IMR-90 (cell line): Measurements from ENCODE around the gene ZC3H8. TPM values are rescaled to one million over a fixed set of nuclear protein-coding genes. Genes with fewer than 3 reads are reported as not detected.

Experiments
- ATAC-seq: fragments of 200-7000 bp; cut with Tn5 transposase; 2 replicates; pipeline ENCODE4 v1.9.1; 2020; ENCODE audit warnings: low read depth, mild to moderate bottlenecking, moderate library complexity
- BruUV-seq: library from RNA; stranded (reverse); fragments of 400-500 nt; replicated peaks from 2 replicates; lab custom pipeline; 2021; lab: Mats Ljungman, UMichigan
- CTCF ChIA-PET: fragments of 300-600 bp; formaldehyde crosslinking; extraction: SDS; loops from one replicate; lab custom pipeline; 2021; ENCODE audit warnings: antibody characterized with exemption; lab: Yijun Ruan, JAX
- POLR2A ChIA-PET: fragments of 300-600 bp; sonication (Branson Sonifier 250); formaldehyde crosslinking; loops from one replicate; lab custom pipeline; 2022; ENCODE audit warnings: antibody characterized with exemption; ENCODE audit not compliant: unreplicated experiment; lab: Charles Lee
- DNase-seq: peaks from one replicate; pipeline ENCODE4 v3.0.0; 2013
- H2AFZ ChIP-seq: replicated peaks from 2 replicates; pipeline ENCODE3; 2013; ENCODE audit warnings: low read length, mild to moderate bottlenecking; ENCODE audit not compliant: poor library complexity
- H2AK5ac ChIP-seq: 2 replicates; pipeline ENCODE4 v1.6.1; 2013; ENCODE audit warnings: low read depth, low read length, inconsistent platforms
- H2AK9ac ChIP-seq: replicated peaks from 2 replicates; pipeline ENCODE3; 2013; ENCODE audit warnings: mild to moderate bottlenecking, low read depth, low read length, moderate library complexity; ENCODE audit not compliant: poor library complexity
- H2BK120ac ChIP-seq: 2 replicates; pipeline ENCODE4 v1.6.1; 2013; ENCODE audit warnings: low read depth, low read length, inconsistent platforms
- H2BK15ac ChIP-seq: 3 replicates; pipeline ENCODE4 v1.6.1; 2013; ENCODE audit warnings: low read depth, low read length, inconsistent platforms
- H2BK20ac ChIP-seq: 2 replicates; pipeline ENCODE4 v1.6.1; 2013; ENCODE audit warnings: low read depth, mild to moderate bottlenecking, inconsistent platforms, low read length, moderate library complexity
- H2BK5ac ChIP-seq: 2 replicates; pipeline ENCODE4 v1.6.1; 2013; ENCODE audit warnings: mild to moderate bottlenecking, low read depth, low read length, inconsistent platforms; ENCODE audit not compliant: poor library complexity, severe bottlenecking
- H3K14ac ChIP-seq: replicated peaks from 2 replicates; pipeline ENCODE4 v1.6.1; 2013; ENCODE audit warnings: low read depth, low read length, inconsistent platforms
- H3K18ac ChIP-seq: 2 replicates; pipeline ENCODE4 v1.6.1; 2013; ENCODE audit warnings: low read depth, low read length, control low read depth
- H3K23ac ChIP-seq: 2 replicates; pipeline ENCODE4 v1.6.1; 2013; ENCODE audit warnings: low read depth, low read length, inconsistent platforms
- H3K27ac ChIP-seq: 2 replicates; pipeline ENCODE4 v1.5.1; 2013; ENCODE audit warnings: mild to moderate bottlenecking, control low read depth, low read length; ENCODE audit not compliant: insufficient read depth
- H3K27me3 ChIP-seq: 2 replicates; pipeline ENCODE4 v1.6.1; 2013; ENCODE audit warnings: low read length; ENCODE audit not compliant: control insufficient read depth, insufficient read depth
- H3K36me3 ChIP-seq: 2 replicates; pipeline ENCODE4 v1.6.1; 2013; ENCODE audit warnings: low read length, mixed read lengths; ENCODE audit not compliant: control insufficient read depth, insufficient read depth
- H3K4ac ChIP-seq: 2 replicates; pipeline ENCODE4 v1.6.1; 2013; ENCODE audit warnings: low read depth, low read length, inconsistent platforms
- H3K4me1 ChIP-seq: 2 replicates; pipeline ENCODE4 v1.6.1; 2013; ENCODE audit warnings: low read length, mixed read lengths; ENCODE audit not compliant: control insufficient read depth, insufficient read depth
- H3K4me2 ChIP-seq: 2 replicates; pipeline ENCODE4 v1.6.1; 2013; ENCODE audit warnings: low read depth, mild to moderate bottlenecking, control low read depth, low read length, moderate library complexity
- H3K4me3 ChIP-seq: 2 replicates; pipeline ENCODE4 v1.5.1; 2013; ENCODE audit warnings: low read depth, mild to moderate bottlenecking, control low read depth, low read length, moderate library complexity; ENCODE audit not compliant: insufficient read depth
- H3K56ac ChIP-seq: 2 replicates; pipeline ENCODE4 v1.6.1; 2013; ENCODE audit warnings: low read length, inconsistent platforms; ENCODE audit not compliant: insufficient read depth; ENCODE audit errors: extremely low read depth
- H3K79me1 ChIP-seq, 2 experiments: 2 replicates each; pipeline ENCODE4 v1.6.1; 2013; ENCODE audit warnings: low read length in 2 of 2, inconsistent platforms in 1 of 2, low read depth in 1 of 2
- H3K9ac ChIP-seq: 2 replicates; pipeline ENCODE4 v1.6.1; 2013; ENCODE audit warnings: low read depth, low read length, control low read depth
- H3K9me1 ChIP-seq: 2 replicates; pipeline ENCODE4 v1.6.1; 2013; ENCODE audit warnings: low read length, inconsistent platforms; ENCODE audit not compliant: insufficient read depth
- H3K9me3 ChIP-seq: 2 replicates; pipeline ENCODE4 v1.6.1; 2013; ENCODE audit warnings: low read length; ENCODE audit not compliant: control insufficient read depth, insufficient read depth
- H4K20me1 ChIP-seq: 2 replicates; pipeline ENCODE4 v1.6.1; 2013; ENCODE audit warnings: low read length, inconsistent platforms; ENCODE audit not compliant: insufficient read depth
- H4K5ac ChIP-seq: 2 replicates; pipeline ENCODE4 v1.6.1; 2013; ENCODE audit warnings: mild to moderate bottlenecking, low read depth, low read length, control low read depth
- H4K8ac ChIP-seq, 2 experiments: 2 replicates each; pipeline ENCODE4 v1.6.1; 2013; ENCODE audit warnings: low read depth in 2 of 2, low read length in 2 of 2, control low read depth in 1 of 2, inconsistent platforms in 1 of 2
- H4K91ac ChIP-seq: 2 replicates; pipeline ENCODE4 v1.6.1; 2013; ENCODE audit warnings: low read depth, low read length, inconsistent platforms; ENCODE audit not compliant: insufficient read depth
- BHLHE40 ChIP-seq: fragments of 150-350 bp; IDR thresholded peaks from 2 replicates; pipeline ENCODE4 v1.6.1; 2016; ENCODE audit warnings: mild to moderate bottlenecking, low read depth, low read length
- CEBPB ChIP-seq: IDR thresholded peaks from 2 replicates; pipeline ENCODE4 v1.6.1; 2012; ENCODE audit warnings: low read depth, low read length, improper control_type of control experiment
- CHD1 ChIP-seq: IDR thresholded peaks from 2 replicates; pipeline ENCODE4 v1.6.1; 2012; ENCODE audit warnings: low read depth, low read length, improper control_type of control experiment
- FOS ChIP-seq: fragments of 150-350 bp; IDR thresholded peaks from 2 replicates; pipeline ENCODE4 v1.6.1; 2016; ENCODE audit warnings: low read depth, low read length
- MAFK ChIP-seq: IDR thresholded peaks from 2 replicates; pipeline ENCODE4 v1.6.1; 2012; ENCODE audit warnings: low read depth, low read length, improper control_type of control experiment
- MAZ ChIP-seq: IDR thresholded peaks from 2 replicates; pipeline ENCODE4 v1.6.1; 2012; ENCODE audit warnings: low read depth, mild to moderate bottlenecking, low read length, improper control_type of control experiment, moderate library complexity, borderline replicate concordance
- MXI1 ChIP-seq: IDR thresholded peaks from 2 replicates; pipeline ENCODE4 v1.6.1; 2012; ENCODE audit warnings: low read depth, mild to moderate bottlenecking, low read length, moderate library complexity, borderline replicate concordance
- NFE2L2 ChIP-seq: fragments of 150-350 bp; IDR thresholded peaks from 2 replicates; pipeline ENCODE4 v1.6.1; 2016; ENCODE audit warnings: low read depth, mild to moderate bottlenecking, low read length
- POLR2A ChIP-seq: IDR thresholded peaks from 2 replicates; pipeline ENCODE4 v1.6.1; 2012; ENCODE audit warnings: mild to moderate bottlenecking, low read depth, low read length
- RAD21 ChIP-seq: IDR thresholded peaks from 2 replicates; pipeline ENCODE4 v1.6.1; 2012; ENCODE audit warnings: low read length, improper control_type of control experiment
- RCOR1 ChIP-seq: IDR thresholded peaks from 2 replicates; pipeline ENCODE4 v1.6.1; 2012; ENCODE audit warnings: mild to moderate bottlenecking, low read length, improper control_type of control experiment; ENCODE audit not compliant: insufficient replicate concordance
- RFX5 ChIP-seq: IDR thresholded peaks from 2 replicates; pipeline ENCODE4 v1.8.0; 2012; ENCODE audit warnings: low read depth, mild to moderate bottlenecking, low read length, moderate library complexity
- SMC3 ChIP-seq: fragments of 150-350 bp; IDR thresholded peaks from 2 replicates; pipeline ENCODE4 v1.6.1; 2016; ENCODE audit warnings: low read depth, mild to moderate bottlenecking, antibody characterized with exemption, low read length, moderate library complexity
- WGBS, 2 experiments: methylation state at CpG; one replicate each; pipeline versions ENCODE4 v1.1.5 to v1.1.7; 2013; ENCODE audit warnings: missing lambda C conversion rate in 2 of 2; ENCODE audit not compliant: insufficient read length in 1 of 2; ENCODE audit errors: extremely low coverage in 2 of 2; 5-methylcytosine and 5-hydroxymethylcytosine counted together
- dilution Hi-C: fragments of 300-500 bp; cut with HindIII; formaldehyde crosslinking; loops from one replicate; pipeline ENCODE4 v1.14.3; 2018; ENCODE audit warnings: low sequenced_read_pairs; ENCODE audit not compliant: unreplicated experiment
- in situ Hi-C: fragments of 300-500 bp; cut with MboI; formaldehyde crosslinking; loops from 3 replicates; pipeline ENCODE4 v1.14.3; 2019; ENCODE audit warnings: low sequenced_read_pairs, inconsistent platforms, mixed read lengths
- intact Hi-C: fragments of 100-400 bp; cut with micrococcal nuclease; formaldehyde crosslinking; loops from 2 replicates; pipeline ENCODE4 v1.10.0; 2022
- polyA plus RNA-seq, 3 experiments: library from polyadenylated mRNA; depleted of rRNA; stranded (reverse); fragments of >200 nt; gene quantifications; 2 replicates each; pipeline ENCODE4 v1.2.3, GENCODE V29; 2012; ENCODE audit warnings: low replicate concordance in 1 of 3
- total RNA-seq: library from RNA; depleted of rRNA; stranded (reverse); fragments of >200 nt; gene quantifications from 2 replicates; pipeline ENCODE4 v1.2.3, GENCODE V29; 2012
- TF ChIP-seq, protein P1 (sequence below): fragments of 150-350 bp; IDR thresholded peaks from 2 replicates; pipeline ENCODE4 v1.6.1; 2017; ENCODE audit warnings: mild to moderate bottlenecking, antibody characterized with exemption, low read length, low read depth
- TF ChIP-seq, protein P2 (sequence below): fragments of 150-350 bp; IDR thresholded peaks from 2 replicates; pipeline ENCODE4 v1.6.1; 2016; ENCODE audit warnings: low read depth, mild to moderate bottlenecking, low read length, moderate library complexity, borderline replicate concordance
- TF ChIP-seq, protein P3 (sequence below): conservative IDR thresholded peaks from 2 replicates; pipeline ENCODE4 v1.5.1; 2012; ENCODE audit warnings: mild to moderate bottlenecking, low read depth, low read length, improper control_type of control experiment

Gene ZC3H8
- total and polyA plus RNA-seq, 2 of the 4 experiments (the other 2 are of a cell fraction): 0.18 to 1.6 TPM

DNA sequence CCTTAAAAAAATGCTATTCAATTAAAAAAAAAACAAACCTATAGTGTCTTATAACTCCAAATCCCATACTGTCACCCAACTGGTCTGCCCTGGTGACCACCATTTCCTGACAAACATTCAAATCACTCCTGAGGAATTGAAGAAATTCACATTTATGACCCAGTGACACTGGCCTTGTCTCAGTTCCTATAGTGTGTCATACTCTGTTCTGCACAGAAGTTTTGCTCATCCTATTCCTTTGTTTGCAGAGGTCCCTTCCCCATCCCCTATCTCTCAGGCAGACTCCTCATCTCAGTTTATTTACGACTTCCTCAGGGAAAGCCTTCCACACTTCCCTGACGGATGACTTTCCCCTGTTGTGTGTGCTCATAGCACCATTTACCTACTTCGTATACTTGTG, 35.2 kb upstream of the ZC3H8 start:
- H4K5ac ChIP-seq: no peak overlapping the region
- no peak overlapping the region for H2AFZ ChIP-seq
- no peak overlapping the region for H2BK15ac ChIP-seq
- H3K9me3 ChIP-seq: no peaks in the 10 kb centered on the region
- TF ChIP-seq MAZ (no peak), FOS (no peak), NFE2L2 (no peak), POLR2A (no peak), MXI1 (no peak), RAD21 (no peak), SMC3 (no peak), CHD1 (no peak), MAFK (no peak), RCOR1 (no peak), BHLHE40 (no peak), RFX5 (no peak), CEBPB (no peak)
- TF ChIP-seq, protein P1, sequence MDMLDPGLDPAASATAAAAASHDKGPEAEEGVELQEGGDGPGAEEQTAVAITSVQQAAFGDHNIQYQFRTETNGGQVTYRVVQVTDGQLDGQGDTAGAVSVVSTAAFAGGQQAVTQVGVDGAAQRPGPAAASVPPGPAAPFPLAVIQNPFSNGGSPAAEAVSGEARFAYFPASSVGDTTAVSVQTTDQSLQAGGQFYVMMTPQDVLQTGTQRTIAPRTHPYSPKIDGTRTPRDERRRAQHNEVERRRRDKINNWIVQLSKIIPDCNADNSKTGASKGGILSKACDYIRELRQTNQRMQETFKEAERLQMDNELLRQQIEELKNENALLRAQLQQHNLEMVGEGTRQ: no peak
- TF ChIP-seq, protein P2, sequence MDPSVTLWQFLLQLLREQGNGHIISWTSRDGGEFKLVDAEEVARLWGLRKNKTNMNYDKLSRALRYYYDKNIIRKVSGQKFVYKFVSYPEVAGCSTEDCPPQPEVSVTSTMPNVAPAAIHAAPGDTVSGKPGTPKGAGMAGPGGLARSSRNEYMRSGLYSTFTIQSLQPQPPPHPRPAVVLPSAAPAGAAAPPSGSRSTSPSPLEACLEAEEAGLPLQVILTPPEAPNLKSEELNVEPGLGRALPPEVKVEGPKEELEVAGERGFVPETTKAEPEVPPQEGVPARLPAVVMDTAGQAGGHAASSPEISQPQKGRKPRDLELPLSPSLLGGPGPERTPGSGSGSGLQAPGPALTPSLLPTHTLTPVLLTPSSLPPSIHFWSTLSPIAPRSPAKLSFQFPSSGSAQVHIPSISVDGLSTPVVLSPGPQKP: no peak
- TF ChIP-seq, protein P3, sequence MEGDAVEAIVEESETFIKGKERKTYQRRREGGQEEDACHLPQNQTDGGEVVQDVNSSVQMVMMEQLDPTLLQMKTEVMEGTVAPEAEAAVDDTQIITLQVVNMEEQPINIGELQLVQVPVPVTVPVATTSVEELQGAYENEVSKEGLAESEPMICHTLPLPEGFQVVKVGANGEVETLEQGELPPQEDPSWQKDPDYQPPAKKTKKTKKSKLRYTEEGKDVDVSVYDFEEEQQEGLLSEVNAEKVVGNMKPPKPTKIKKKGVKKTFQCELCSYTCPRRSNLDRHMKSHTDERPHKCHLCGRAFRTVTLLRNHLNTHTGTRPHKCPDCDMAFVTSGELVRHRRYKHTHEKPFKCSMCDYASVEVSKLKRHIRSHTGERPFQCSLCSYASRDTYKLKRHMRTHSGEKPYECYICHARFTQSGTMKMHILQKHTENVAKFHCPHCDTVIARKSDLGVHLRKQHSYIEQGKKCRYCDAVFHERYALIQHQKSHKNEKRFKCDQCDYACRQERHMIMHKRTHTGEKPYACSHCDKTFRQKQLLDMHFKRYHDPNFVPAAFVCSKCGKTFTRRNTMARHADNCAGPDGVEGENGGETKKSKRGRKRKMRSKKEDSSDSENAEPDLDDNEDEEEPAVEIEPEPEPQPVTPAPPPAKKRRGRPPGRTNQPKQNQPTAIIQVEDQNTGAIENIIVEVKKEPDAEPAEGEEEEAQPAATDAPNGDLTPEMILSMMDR: no peak
- H2BK20ac ChIP-seq: no peak overlapping the region
- H4K8ac ChIP-seq: no peak overlapping the region
- CTCF ChIA-PET: no interaction called here
- H3K36me3 ChIP-seq: no peaks in the 10 kb centered on the region
- no peak overlapping the region for H3K4me3 ChIP-seq
- no peak overlapping the region for H3K4me2 ChIP-seq
- no peak overlapping the region for H2AK5ac ChIP-seq
- POLR2A ChIA-PET: no interaction called here
- H3K79me1 ChIP-seq: peaks cover 0 to 4% of the 10 kb centered on the region in 2 experiments; a peak in 1 of 4 replicates
- no peak overlapping the region for H4K91ac ChIP-seq
- H3K4me1 ChIP-seq: no peaks in the 10 kb centered on the region
- no peak overlapping the region for H3K18ac ChIP-seq
- H2AK9ac ChIP-seq: no peak overlapping the region
- intact Hi-C loops (no loop called here), in situ Hi-C loops (no loop called here), dilution Hi-C loops (no loop called here)
- ATAC-seq (no peak), DNase-seq (no peak)
- H3K14ac ChIP-seq: 0 out of 2 replicates have a peak overlapping the region, but pooled peaks have one; percentile 4
- no TSS peak for BruUV-seq
- WGBS, 2 experiments: no CpG with 5 or more reads among the region's 3 CpGs
- H3K27me3 ChIP-seq: no peaks in the 10 kb centered on the region
- H3K9ac ChIP-seq: no peak overlapping the region
- no peaks in the 10 kb centered on the region for H3K9me1 ChIP-seq
- no peak overlapping the region for H3K4ac ChIP-seq
- no peak overlapping the region for H2BK5ac ChIP-seq
- H4K20me1 ChIP-seq: no peaks in the 10 kb centered on the region
- H2BK120ac ChIP-seq: no peak overlapping the region
- H3K23ac ChIP-seq: no peak overlapping the region
- no peak overlapping the region for H3K56ac ChIP-seq
- no peak overlapping the region for H3K27ac ChIP-seq
